Measurements from ENCODE around the gene NFKBIE.

NFKBIE gene

DNA sequence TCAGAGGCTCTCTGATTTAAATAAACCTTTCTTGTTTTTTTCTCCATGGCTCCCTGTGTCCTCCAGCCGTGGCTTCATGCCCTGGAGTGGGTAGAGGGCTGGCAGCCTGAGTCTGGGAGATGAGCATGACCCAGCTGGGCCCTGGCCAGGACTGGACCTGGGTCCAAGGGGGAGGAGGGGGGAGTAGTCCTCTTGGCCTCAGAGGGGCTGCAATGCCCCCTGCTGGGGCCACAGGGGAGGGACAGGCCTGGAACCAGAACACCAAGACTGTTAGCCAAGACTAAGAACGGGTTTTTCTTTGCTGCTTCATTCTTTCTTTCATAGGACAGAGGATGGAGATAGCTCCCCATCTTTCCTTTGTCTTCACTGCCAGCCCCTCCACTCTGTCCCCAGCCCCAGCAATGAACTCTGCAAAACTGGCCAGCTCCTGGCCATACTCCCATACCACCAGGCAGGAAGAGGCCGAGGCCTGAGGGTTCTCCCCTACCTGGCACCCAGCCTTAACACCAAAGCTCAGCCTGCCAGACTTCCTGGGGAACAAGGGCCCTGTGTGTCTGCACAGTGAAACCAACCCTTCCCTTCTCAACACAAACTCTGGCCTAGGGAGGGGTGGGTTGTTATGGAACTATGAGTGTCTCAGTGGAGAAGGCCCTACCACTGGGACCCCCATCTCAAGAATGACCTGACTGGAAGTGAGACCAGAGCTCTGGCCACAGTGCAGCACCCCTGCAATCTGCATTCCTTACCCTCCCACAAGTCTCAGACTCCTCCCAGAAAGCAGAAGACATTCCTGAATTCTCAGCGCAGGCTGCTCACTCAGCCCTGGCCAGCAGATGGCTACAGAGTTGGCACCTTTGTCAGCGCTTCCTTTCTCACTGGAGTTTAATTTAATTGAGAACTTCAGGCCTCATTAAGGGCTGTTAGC, 31.0 kb downstream of the NFKBIE start:
- no peak overlapping the region for H2BK15ac ChIP-seq (ENCODE audit: low read depth, poor library complexity, severe bottlenecking)
- H3K4me2 ChIP-seq (ENCODE audit: low read length, poor library complexity, severe bottlenecking): no peak overlapping the region
- DNase-seq: peak; percentile 75
- H3K79me1 ChIP-seq (replicated peaks; ENCODE audit: low read length, poor library complexity, severe bottlenecking): peaks cover 2% of the 10 kb centered on the region
- peak overlapping the region in 1 of 2 experiments; percentile 13 for H3K4ac ChIP-seq (ENCODE audit: low read depth in 1 of 2, low read length in 2 of 2)
- H3K9ac ChIP-seq (ENCODE audit: low read length): peak overlapping the region; percentile 58
- peak overlapping the region; percentile 74 for H3K27ac ChIP-seq (ENCODE audit: low read length, poor library complexity, severe bottlenecking)
- H3K4me1 ChIP-seq (ENCODE audit: control insufficient read depth, insufficient read depth, low read depth, low read length): peaks cover 25% of the 10 kb centered on the region
- peak overlapping the region; percentile 44 for H2AK5ac ChIP-seq (ENCODE audit: low read length, severe bottlenecking)
- H4K8ac ChIP-seq (ENCODE audit: low read length): peak overlapping the region; percentile 30
- H3K27me3 ChIP-seq (ENCODE audit: control insufficient read depth in 1 of 2, insufficient read depth in 1 of 2, low read length in 2 of 2): no peaks in the 10 kb centered on the region
- H3K18ac ChIP-seq (ENCODE audit: low read depth in 1 of 2, low read length in 2 of 2): peak overlapping the region; percentile 3 to 44
- H3K36me3 ChIP-seq (ENCODE audit: control insufficient read depth in 1 of 2, insufficient read depth in 2 of 2, low read depth in 1 of 2, low read length in 2 of 2): peaks cover 14 to 42% of the 10 kb centered on the region in 2 experiments
- peak overlapping the region; percentile 7 to 27 for H2BK12ac ChIP-seq (ENCODE audit: low read length in 2 of 2)
- H4K91ac ChIP-seq (ENCODE audit: low read length): peak overlapping the region; percentile 2
- no peaks in the 10 kb centered on the region for H3K9me3 ChIP-seq (ENCODE audit: control insufficient read depth, low read length)
- H2BK5ac ChIP-seq (ENCODE audit: low read depth, low read length, poor library complexity, severe bottlenecking): peak overlapping the region; percentile 25
- no peak overlapping the region for H2BK120ac ChIP-seq (ENCODE audit: low read depth, low read length)
- no peak overlapping the region for H3K23ac ChIP-seq (ENCODE audit: low read length in 2 of 2)
- peak overlapping the region in 1 of 2 experiments; percentile 4 for H3K14ac ChIP-seq (ENCODE audit: low read length in 2 of 2)
- H2AFZ ChIP-seq (ENCODE audit: low read depth, low read length): no peak overlapping the region
- H3K4me3 ChIP-seq (ENCODE audit: insufficient read depth in 1 of 2, low read depth in 1 of 2, low read length in 2 of 2): no peak overlapping the region
- WGBS: 47% methylated on average over 5 of the region's 5 CpGs

DNA sequence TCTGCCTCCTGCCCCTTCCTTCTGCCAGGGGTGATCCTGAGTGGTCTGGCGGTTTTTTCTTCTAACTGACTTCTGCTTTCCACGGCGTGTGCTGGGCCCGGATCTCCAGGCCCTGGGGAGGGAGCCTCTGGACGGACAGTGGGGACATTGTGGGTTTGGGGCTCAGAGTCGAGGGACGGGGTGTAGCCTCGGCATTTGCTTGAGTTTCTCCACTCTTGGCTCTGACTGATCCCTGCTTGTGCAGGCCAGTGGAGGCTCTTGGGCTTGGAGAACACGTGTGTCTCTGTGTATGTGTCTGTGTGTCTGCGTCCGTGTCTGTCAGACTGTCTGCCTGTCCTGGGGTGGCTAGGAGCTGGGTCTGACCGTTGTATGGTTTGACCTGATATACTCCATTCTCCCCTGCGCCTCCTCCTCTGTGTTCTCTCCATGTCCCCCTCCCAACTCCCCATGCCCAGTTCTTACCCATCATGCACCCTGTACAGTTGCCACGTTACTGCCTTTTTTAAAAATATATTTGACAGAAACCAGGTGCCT, 31.7 kb downstream of the NFKBIE start:
- H3K4ac ChIP-seq (ENCODE audit: low read depth in 1 of 2, low read length in 2 of 2): no peak overlapping the region
- DNase-seq: no peak
- H3K79me1 ChIP-seq (replicated peaks; ENCODE audit: low read length, poor library complexity, severe bottlenecking): peaks cover 6% of the 10 kb centered on the region
- H3K27me3 ChIP-seq (ENCODE audit: control insufficient read depth in 1 of 2, insufficient read depth in 1 of 2, low read length in 2 of 2): no peaks in the 10 kb centered on the region
- no peak overlapping the region for H4K91ac ChIP-seq (ENCODE audit: low read length)
- no peak overlapping the region for H2BK15ac ChIP-seq (ENCODE audit: low read depth, poor library complexity, severe bottlenecking)
- peak overlapping the region; percentile 58 for H3K9ac ChIP-seq (ENCODE audit: low read length)
- H3K36me3 ChIP-seq (ENCODE audit: control insufficient read depth in 1 of 2, insufficient read depth in 2 of 2, low read depth in 1 of 2, low read length in 2 of 2): peaks cover 14 to 49% of the 10 kb centered on the region in 2 experiments
- no peak overlapping the region for H4K8ac ChIP-seq (ENCODE audit: low read length)
- WGBS: 91% methylated on average over 11 of the region's 14 CpGs
- no peak overlapping the region for H3K23ac ChIP-seq (ENCODE audit: low read length in 2 of 2)
- H2BK120ac ChIP-seq (ENCODE audit: low read depth, low read length): no peak overlapping the region
- H2BK12ac ChIP-seq (ENCODE audit: low read length in 2 of 2): peak overlapping the region in 1 of 2 experiments; percentile 29
- H3K14ac ChIP-seq (ENCODE audit: low read length in 2 of 2): no peak overlapping the region
- peak overlapping the region; percentile 10 for H2AK5ac ChIP-seq (ENCODE audit: low read length, severe bottlenecking)
- peaks cover 23% of the 10 kb centered on the region for H3K4me1 ChIP-seq (ENCODE audit: control insufficient read depth, insufficient read depth, low read depth, low read length)
- no peaks in the 10 kb centered on the region for H3K9me3 ChIP-seq (ENCODE audit: control insufficient read depth, low read length)
- no peak overlapping the region for H2AFZ ChIP-seq (ENCODE audit: low read depth, low read length)
- peak overlapping the region in 1 of 2 experiments; percentile 54 for H3K18ac ChIP-seq (ENCODE audit: low read depth in 1 of 2, low read length in 2 of 2)
- H3K4me2 ChIP-seq (ENCODE audit: low read length, poor library complexity, severe bottlenecking): no peak overlapping the region
- no peak overlapping the region for H3K4me3 ChIP-seq (ENCODE audit: insufficient read depth in 1 of 2, low read depth in 1 of 2, low read length in 2 of 2)
- H3K27ac ChIP-seq (ENCODE audit: low read length, poor library complexity, severe bottlenecking): no peak overlapping the region
- no peak overlapping the region for H2BK5ac ChIP-seq (ENCODE audit: low read depth, low read length, poor library complexity, severe bottlenecking)

DNA sequence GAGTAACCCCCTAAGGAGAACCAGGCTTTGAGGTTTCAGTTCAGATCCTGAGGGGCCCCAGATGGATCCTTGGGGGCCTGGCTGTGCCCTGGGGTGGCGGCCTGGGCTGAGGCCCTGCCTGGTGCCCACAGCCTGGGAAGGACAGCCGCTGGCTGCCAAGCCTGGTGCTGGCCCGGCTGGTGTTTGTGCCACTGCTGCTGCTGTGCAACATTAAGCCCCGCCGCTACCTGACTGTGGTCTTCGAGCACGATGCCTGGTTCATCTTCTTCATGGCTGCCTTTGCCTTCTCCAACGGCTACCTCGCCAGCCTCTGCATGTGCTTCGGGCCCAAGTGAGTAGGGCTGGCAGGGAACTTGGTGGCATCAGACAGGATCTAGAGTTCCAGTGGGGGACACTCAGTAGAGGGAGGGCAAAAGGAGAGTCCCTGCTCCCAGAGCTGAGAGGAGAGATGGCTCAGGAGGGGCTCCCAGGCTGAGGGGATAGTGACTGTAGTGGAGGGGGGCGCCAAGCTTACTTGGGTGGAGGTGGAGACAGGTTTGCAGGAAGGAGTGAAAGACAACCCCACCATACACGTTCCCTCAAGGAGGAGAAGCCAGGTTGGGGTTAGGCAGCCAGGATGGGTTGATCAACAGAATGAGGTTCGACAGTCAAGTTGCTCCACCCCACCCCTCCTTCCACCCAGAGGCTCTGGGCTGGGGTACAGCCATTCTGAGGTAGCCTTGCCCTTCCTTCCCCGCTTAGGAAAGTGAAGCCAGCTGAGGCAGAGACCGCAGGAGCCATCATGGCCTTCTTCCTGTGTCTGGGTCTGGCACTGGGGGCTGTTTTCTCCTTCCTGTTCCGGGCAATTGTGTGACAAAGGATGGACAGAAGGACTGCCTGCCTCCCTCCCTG, 32.4 kb downstream of the NFKBIE start:
- no peak overlapping the region for H3K18ac ChIP-seq (ENCODE audit: low read depth in 1 of 2, low read length in 2 of 2)
- H4K91ac ChIP-seq (ENCODE audit: low read length): no peak overlapping the region
- no peak overlapping the region for H3K4me3 ChIP-seq (ENCODE audit: insufficient read depth in 1 of 2, low read depth in 1 of 2, low read length in 2 of 2)
- H3K27ac ChIP-seq (ENCODE audit: low read length, poor library complexity, severe bottlenecking): no peak overlapping the region
- peaks cover 14 to 54% of the 10 kb centered on the region in 2 experiments for H3K36me3 ChIP-seq (ENCODE audit: control insufficient read depth in 1 of 2, insufficient read depth in 2 of 2, low read depth in 1 of 2, low read length in 2 of 2)
- no peaks in the 10 kb centered on the region for H3K27me3 ChIP-seq (ENCODE audit: control insufficient read depth in 1 of 2, insufficient read depth in 1 of 2, low read length in 2 of 2)
- peak overlapping the region; percentile 58 for H3K9ac ChIP-seq (ENCODE audit: low read length)
- no peak for DNase-seq
- no peak overlapping the region for H2BK120ac ChIP-seq (ENCODE audit: low read depth, low read length)
- peak overlapping the region in 1 of 2 experiments; percentile 26 for H2BK12ac ChIP-seq (ENCODE audit: low read length in 2 of 2)
- WGBS: 95% methylated on average over 15 of the region's 16 CpGs
- H3K4ac ChIP-seq (ENCODE audit: low read depth in 1 of 2, low read length in 2 of 2): no peak overlapping the region
- no peak overlapping the region for H2BK15ac ChIP-seq (ENCODE audit: low read depth, poor library complexity, severe bottlenecking)
- peak overlapping the region in 1 of 2 experiments; percentile 25 for H3K23ac ChIP-seq (ENCODE audit: low read length in 2 of 2)
- H2AFZ ChIP-seq (ENCODE audit: low read depth, low read length): no peak overlapping the region
- H2BK5ac ChIP-seq (ENCODE audit: low read depth, low read length, poor library complexity, severe bottlenecking): no peak overlapping the region
- no peak overlapping the region for H4K8ac ChIP-seq (ENCODE audit: low read length)
- no peak overlapping the region for H3K14ac ChIP-seq (ENCODE audit: low read length in 2 of 2)
- no peaks in the 10 kb centered on the region for H3K9me3 ChIP-seq (ENCODE audit: control insufficient read depth, low read length)
- peak overlapping the region; percentile 10 for H2AK5ac ChIP-seq (ENCODE audit: low read length, severe bottlenecking)
- H3K4me2 ChIP-seq (ENCODE audit: low read length, poor library complexity, severe bottlenecking): no peak overlapping the region
- H3K4me1 ChIP-seq (ENCODE audit: control insufficient read depth, insufficient read depth, low read depth, low read length): peaks cover 20% of the 10 kb centered on the region
- H3K79me1 ChIP-seq (replicated peaks; ENCODE audit: low read length, poor library complexity, severe bottlenecking): peaks cover 10% of the 10 kb centered on the region

Measured in mesenchymal stem cell (in vitro differentiated cells and primary cell).